ENCODE data around the gene LCORL.
"Not testable (repeated sequence)": the region's sequence is repeated elsewhere in the genome, so short reads cannot be mapped to it uniquely, and the experiment has no call there.

Gene LCORL

GRCh38 chr4:18007625-18008024, 13.9 kb downstream of the LCORL start:
- in situ Hi-C loops (cut with HindIII; ENCODE audit: low pct_unique_long_range_greater_than_20kb, low sequenced_read_pairs): no loop called here
- TF ChIP-seq JUND (IDR thresholded peaks at IDR 0.05; ENCODE audit: low read depth): no peak
- no peak for DNase-seq (ENCODE audit: low read depth in 1 of 2, low spot score in 1 of 2)

GRCh38 chr4:18006432-18006831, 15.1 kb downstream of the LCORL start:
- DNase-seq (ENCODE audit: low read depth in 1 of 2, low spot score in 1 of 2); in situ Hi-C loops (cut with HindIII; ENCODE audit: low pct_unique_long_range_greater_than_20kb, low sequenced_read_pairs): not testable (repeated sequence)

- in situ Hi-C loops (cut with HindIII; ENCODE audit: low pct_unique_long_range_greater_than_20kb, low sequenced_read_pairs): no loop called here
- TF ChIP-seq JUND (IDR thresholded peaks at IDR 0.05; ENCODE audit: low read depth): no peak
- no peak for DNase-seq (ENCODE audit: low read depth in 1 of 2, low spot score in 1 of 2)
These were observed 24.4 kb downstream of the LCORL start for GRCh38 chr4:17997129-17997528.

- in situ Hi-C loops (cut with HindIII; ENCODE audit: low pct_unique_long_range_greater_than_20kb, low sequenced_read_pairs): no loop called here
- TF ChIP-seq JUND (IDR thresholded peaks at IDR 0.05; ENCODE audit: low read depth): no peak
- no peak for DNase-seq (ENCODE audit: low read depth in 1 of 2, low spot score in 1 of 2)
These were observed 26.4 kb downstream of the LCORL start for GRCh38 chr4:17995165-17995564.

DNA sequence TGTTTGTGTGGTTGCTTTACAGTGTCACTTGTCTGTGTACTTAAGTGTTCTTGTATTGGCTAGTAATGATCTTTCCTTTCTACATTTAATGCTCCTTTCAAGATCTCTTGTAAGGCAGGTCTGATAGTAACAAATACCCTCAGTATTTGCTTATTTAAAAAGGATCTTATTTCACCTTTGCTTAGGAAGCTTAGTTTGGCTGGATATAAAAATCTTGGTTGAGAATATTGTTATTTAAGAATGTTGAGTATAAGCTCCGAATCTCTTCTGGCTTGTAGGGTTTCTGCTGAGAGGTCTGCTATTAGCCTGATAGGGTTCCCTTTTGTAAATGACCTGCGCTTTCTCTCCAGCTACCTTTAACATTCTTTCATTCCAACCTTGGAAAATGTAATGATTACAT, 35.7 kb downstream of the LCORL start:
- in situ Hi-C loops (cut with HindIII; ENCODE audit: low pct_unique_long_range_greater_than_20kb, low sequenced_read_pairs): no loop called here
- no peak for DNase-seq (ENCODE audit: low read depth in 1 of 2, low spot score in 1 of 2)
- no peak for TF ChIP-seq JUND (IDR thresholded peaks at IDR 0.05; ENCODE audit: low read depth)

- DNase-seq (ENCODE audit: low read depth in 1 of 2, low spot score in 1 of 2): no peak
- in situ Hi-C loops (cut with HindIII; ENCODE audit: low pct_unique_long_range_greater_than_20kb, low sequenced_read_pairs): no loop called here
- TF ChIP-seq JUND (IDR thresholded peaks at IDR 0.05; ENCODE audit: low read depth): no peak
These were observed 40.5 kb downstream of the LCORL start for GRCh38 chr4:17981063-17981462.

DNA sequence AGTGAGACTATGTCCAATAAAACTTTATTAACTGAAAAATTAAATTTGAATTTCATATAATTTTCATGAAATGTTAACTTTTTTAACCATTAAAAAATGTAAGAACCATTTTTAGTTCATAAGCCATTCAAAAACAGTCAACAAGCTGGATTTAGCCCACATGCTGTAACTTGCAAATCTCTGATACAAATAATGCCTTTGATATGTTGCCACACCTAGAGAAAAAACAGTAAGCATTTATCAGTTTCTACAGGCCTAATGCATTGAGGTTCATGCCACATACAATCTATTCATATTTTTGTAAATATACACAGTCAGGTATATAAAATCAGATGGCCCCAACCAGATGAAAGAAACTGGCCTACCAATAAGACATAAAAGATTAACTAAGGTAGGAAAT, 52.8 kb downstream of the LCORL start:
- in situ Hi-C loops (cut with HindIII; ENCODE audit: low pct_unique_long_range_greater_than_20kb, low sequenced_read_pairs): no loop called here
- no peak for TF ChIP-seq JUND (IDR thresholded peaks at IDR 0.05; ENCODE audit: low read depth)

GRCh38 chr4:17967078-17967477, 54.5 kb downstream of the LCORL start:
- in situ Hi-C loops (cut with HindIII; ENCODE audit: low pct_unique_long_range_greater_than_20kb, low sequenced_read_pairs): no loop called here
- TF ChIP-seq JUND (IDR thresholded peaks at IDR 0.05; ENCODE audit: low read depth): no peak
- no peak for DNase-seq (ENCODE audit: low read depth in 1 of 2, low spot score in 1 of 2)

More for the DNA sequence above, 52.8 kb downstream of the LCORL start:
- DNase-seq (ENCODE audit: low read depth in 1 of 2, low spot score in 1 of 2): no peak

DNA sequence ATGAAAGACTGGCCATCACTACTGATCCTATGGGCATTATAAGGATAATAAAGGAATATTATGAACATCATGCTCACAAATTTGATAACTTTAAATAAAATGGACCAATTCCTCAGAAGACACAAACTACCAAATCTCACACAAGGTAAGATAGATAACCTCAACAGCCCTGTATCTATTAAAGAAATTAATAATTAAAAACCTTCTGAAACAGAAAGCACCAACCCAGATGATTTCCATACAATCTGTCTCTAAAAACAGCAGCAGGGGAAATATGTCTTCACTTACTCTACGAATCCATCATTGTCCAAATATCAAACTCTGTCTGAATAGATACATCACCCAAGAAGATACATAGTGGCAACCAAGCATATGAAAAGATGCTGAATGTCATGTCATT, 55.2 kb downstream of the LCORL start:
- no peak for DNase-seq (ENCODE audit: low read depth in 1 of 2, low spot score in 1 of 2)
- TF ChIP-seq JUND (IDR thresholded peaks at IDR 0.05; ENCODE audit: low read depth): no peak
- in situ Hi-C loops (cut with HindIII; ENCODE audit: low pct_unique_long_range_greater_than_20kb, low sequenced_read_pairs): no loop called here

- no peak for TF ChIP-seq JUND (IDR thresholded peaks at IDR 0.05; ENCODE audit: low read depth)
- in situ Hi-C loops (cut with HindIII; ENCODE audit: low pct_unique_long_range_greater_than_20kb, low sequenced_read_pairs): no loop called here
These were observed 57.0 kb downstream of the LCORL start for GRCh38 chr4:17964576-17964975.

GRCh38 chr4:17962171-17962570, 59.4 kb downstream of the LCORL start:
- no peak for DNase-seq (ENCODE audit: low read depth in 1 of 2, low spot score in 1 of 2)
- TF ChIP-seq JUND (IDR thresholded peaks at IDR 0.05; ENCODE audit: low read depth): no peak
- in situ Hi-C loops (cut with HindIII; ENCODE audit: low pct_unique_long_range_greater_than_20kb, low sequenced_read_pairs): no loop called here

More at GRCh38 chr4:17964576-17964975, 57.0 kb downstream of the LCORL start:
- DNase-seq (ENCODE audit: low read depth in 1 of 2, low spot score in 1 of 2): no peak

DNA sequence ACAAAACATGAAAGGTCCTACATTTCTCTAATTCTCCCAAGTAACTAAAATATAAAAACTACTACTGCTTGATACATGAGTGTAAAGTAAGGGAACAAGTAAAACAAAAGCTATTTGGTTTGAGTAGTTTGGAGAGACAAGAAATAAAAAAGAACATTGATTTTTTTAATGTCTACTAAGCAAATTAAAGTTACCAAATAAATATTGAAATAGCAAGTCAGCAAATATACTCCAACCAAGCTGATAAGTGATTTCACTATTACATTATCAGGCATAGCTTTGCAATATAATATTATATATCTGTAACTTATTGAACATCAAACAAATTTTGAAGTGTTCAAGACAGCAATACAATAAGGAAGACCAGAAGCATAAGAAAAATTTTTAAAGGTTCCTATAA, 60.3 kb downstream of the LCORL start:
- DNase-seq (ENCODE audit: low read depth in 1 of 2, low spot score in 1 of 2): no peak
- in situ Hi-C loops (cut with HindIII; ENCODE audit: low pct_unique_long_range_greater_than_20kb, low sequenced_read_pairs): no loop called here
- no peak for TF ChIP-seq JUND (IDR thresholded peaks at IDR 0.05; ENCODE audit: low read depth)

GRCh38 chr4:17958181-17958580, 63.4 kb downstream of the LCORL start:
- in situ Hi-C loops (cut with HindIII; ENCODE audit: low pct_unique_long_range_greater_than_20kb, low sequenced_read_pairs): no loop called here

GRCh38 chr4:17957688-17958087, 63.9 kb downstream of the LCORL start:
- DNase-seq (ENCODE audit: low read depth in 1 of 2, low spot score in 1 of 2): no peak
- no peak for TF ChIP-seq JUND (IDR thresholded peaks at IDR 0.05; ENCODE audit: low read depth)
- in situ Hi-C loops (cut with HindIII; ENCODE audit: low pct_unique_long_range_greater_than_20kb, low sequenced_read_pairs): no loop called here

More at GRCh38 chr4:17958181-17958580, 63.4 kb downstream of the LCORL start:
- no peak for DNase-seq (ENCODE audit: low read depth in 1 of 2, low spot score in 1 of 2)
- TF ChIP-seq JUND (IDR thresholded peaks at IDR 0.05; ENCODE audit: low read depth): no peak

Measured in T47D (cell line).